ENCODE results near the gene COLGALT1. TPM values are rescaled to one million over a fixed set of nuclear protein-coding genes. Genes with fewer than 3 reads are reported as not detected.

The COLGALT1 gene
- polyA plus RNA-seq, 3 donors = 66.8 to 176 (median 68.8) TPM

- Mint-ChIP-seq H3K27me3 (ENCODE audit: low read depth in 3 of 3) (peaks cover 3 to 7% (median 6%) of the 10 kb centered on the region in 3 donors), H3K27ac (peak overlapping the region in 1 of 7 donors; percentile 26), H3K36me3 (no peaks in the 10 kb centered on the region), H3K4me1 (peaks cover 26% of the 10 kb centered on the region), H3K4me3 (peak overlapping the region; percentile 74 to 93), H3K9me3 (peaks cover 0 to 2% (median 0%) of the 10 kb centered on the region in 7 donors)
- Histone ChIP-seq H2AFZ (ENCODE audit: insufficient read depth, low read depth, low read length, poor library complexity, severe bottlenecking) (peak overlapping the region; percentile 76), H3K27me3 (ENCODE audit: control insufficient read depth in 2 of 2, insufficient read depth in 2 of 2, low read length in 2 of 2) (no peaks in the 10 kb centered on the region), H3K27ac (ENCODE audit: low read depth in 1 of 2, low read length in 2 of 2) (no peak overlapping the region), H3K36me3 (replicated peaks in 1 of 2; ENCODE audit: control insufficient read depth in 1 of 2, insufficient read depth in 2 of 2, low read length in 2 of 2) (no peaks in the 10 kb centered on the region), H3K4me1 (ENCODE audit: control insufficient read depth in 1 of 2, insufficient read depth in 2 of 2, low read length in 2 of 2) (peaks cover 15 to 23% of the 10 kb centered on the region in 2 donors), H3K9me3 (replicated peaks in 1 of 2; ENCODE audit: control insufficient read depth in 1 of 2, insufficient read depth in 1 of 2, low read length in 2 of 2) (no peaks in the 10 kb centered on the region), H4K20me1 (ENCODE audit: insufficient read depth, low read length) (no peaks in the 10 kb centered on the region), H3K79me2 (ENCODE audit: insufficient read depth, low read length) (no peaks in the 10 kb centered on the region), H3K4me2 (replicated peaks; ENCODE audit: extremely low read depth, low read length, poor library complexity, severe bottlenecking) (peak overlapping the region; percentile 85), H3K9ac (ENCODE audit: insufficient read depth, low read length, poor library complexity, severe bottlenecking) (peak overlapping the region; percentile 45), H3K4me3 (replicated peaks in 1 of 3; ENCODE audit: low read depth in 2 of 3, low read length in 3 of 3) (peak overlapping the region; percentile 33 to 74 (median 56))
- DNase-seq = peak in 1 of 3 donors; percentile 21
- TF ChIP-seq, protein P1, sequence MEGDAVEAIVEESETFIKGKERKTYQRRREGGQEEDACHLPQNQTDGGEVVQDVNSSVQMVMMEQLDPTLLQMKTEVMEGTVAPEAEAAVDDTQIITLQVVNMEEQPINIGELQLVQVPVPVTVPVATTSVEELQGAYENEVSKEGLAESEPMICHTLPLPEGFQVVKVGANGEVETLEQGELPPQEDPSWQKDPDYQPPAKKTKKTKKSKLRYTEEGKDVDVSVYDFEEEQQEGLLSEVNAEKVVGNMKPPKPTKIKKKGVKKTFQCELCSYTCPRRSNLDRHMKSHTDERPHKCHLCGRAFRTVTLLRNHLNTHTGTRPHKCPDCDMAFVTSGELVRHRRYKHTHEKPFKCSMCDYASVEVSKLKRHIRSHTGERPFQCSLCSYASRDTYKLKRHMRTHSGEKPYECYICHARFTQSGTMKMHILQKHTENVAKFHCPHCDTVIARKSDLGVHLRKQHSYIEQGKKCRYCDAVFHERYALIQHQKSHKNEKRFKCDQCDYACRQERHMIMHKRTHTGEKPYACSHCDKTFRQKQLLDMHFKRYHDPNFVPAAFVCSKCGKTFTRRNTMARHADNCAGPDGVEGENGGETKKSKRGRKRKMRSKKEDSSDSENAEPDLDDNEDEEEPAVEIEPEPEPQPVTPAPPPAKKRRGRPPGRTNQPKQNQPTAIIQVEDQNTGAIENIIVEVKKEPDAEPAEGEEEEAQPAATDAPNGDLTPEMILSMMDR (IDR thresholded peaks at IDR 0.05) = no peak
- intact Hi-C loops (cut with micrococcal nuclease) = loop anchor here in 1 of 2 donors (5.0 kb wide), 1 partner anchor 34 kb away; no protein-coding TSS in a partner anchor
- 4% methylated on average over 13 of the region's 13 CpGs for WGBS (ENCODE audit: insufficient coverage)
Measured at GRCh38 chr19:17538684-17539237, 16.7 kb upstream of the COLGALT1 start.

- H2AFZ ChIP-seq (ENCODE audit: insufficient read depth, low read depth, low read length, poor library complexity, severe bottlenecking) = peak overlapping the region; percentile 76
- H3K9me3 Mint-ChIP-seq = peaks cover 0 to 2% (median 0%) of the 10 kb centered on the region in 7 donors
- intact Hi-C loops (cut with micrococcal nuclease) = loop anchor here in 1 of 2 donors (5.0 kb wide), 1 partner anchor 33 kb away; no protein-coding TSS in a partner anchor
Measured at GRCh38 chr19:17539238-17540117, 16.0 kb upstream of the COLGALT1 start.

More at GRCh38 chr19:17539238-17540117, 16.0 kb upstream of the COLGALT1 start:
- H4K20me1 ChIP-seq (ENCODE audit: insufficient read depth, low read length) = no peaks in the 10 kb centered on the region
- peak; percentile 94 to 98 (median 97) for DNase-seq
- no peak overlapping the region for H3K27ac ChIP-seq (ENCODE audit: low read depth in 1 of 2, low read length in 2 of 2)
- peak overlapping the region; percentile 87 to 93 for H3K4me3 Mint-ChIP-seq
- TF ChIP-seq, protein P1 (IDR thresholded peaks at IDR 0.05) = peak; percentile 44
- peak overlapping the region in 4 of 7 donors; percentile 44 to 83 (median 48) for H3K27ac Mint-ChIP-seq
- no peaks in the 10 kb centered on the region for H3K36me3 ChIP-seq (replicated peaks in 1 of 2; ENCODE audit: control insufficient read depth in 1 of 2, insufficient read depth in 2 of 2, low read length in 2 of 2)
- H3K36me3 Mint-ChIP-seq = no peaks in the 10 kb centered on the region
- H3K4me2 ChIP-seq (replicated peaks; ENCODE audit: extremely low read depth, low read length, poor library complexity, severe bottlenecking) = peak overlapping the region; percentile 85
- peaks cover 3 to 8% (median 7%) of the 10 kb centered on the region in 3 donors for H3K27me3 Mint-ChIP-seq (ENCODE audit: low read depth in 3 of 3)
- H3K4me1 ChIP-seq (ENCODE audit: control insufficient read depth in 1 of 2, insufficient read depth in 2 of 2, low read length in 2 of 2) = peaks cover 16 to 25% of the 10 kb centered on the region in 2 donors
- H3K4me1 Mint-ChIP-seq = peaks cover 32% of the 10 kb centered on the region
- H3K9ac ChIP-seq (ENCODE audit: insufficient read depth, low read length, poor library complexity, severe bottlenecking) = peak overlapping the region; percentile 45
- H3K4me3 ChIP-seq (replicated peaks in 1 of 3; ENCODE audit: low read depth in 2 of 3, low read length in 3 of 3) = peak overlapping the region; percentile 33 to 74 (median 56)
- H3K79me2 ChIP-seq (ENCODE audit: insufficient read depth, low read length) = no peaks in the 10 kb centered on the region
- H3K27me3 ChIP-seq (ENCODE audit: control insufficient read depth in 2 of 2, insufficient read depth in 2 of 2, low read length in 2 of 2) = no peaks in the 10 kb centered on the region
- WGBS (ENCODE audit: insufficient coverage) = under 1% methylated on average over 75 of the region's 82 CpGs
- no peaks in the 10 kb centered on the region for H3K9me3 ChIP-seq (replicated peaks in 1 of 2; ENCODE audit: control insufficient read depth in 1 of 2, insufficient read depth in 1 of 2, low read length in 2 of 2)

Measured in CD14-positive monocyte (primary cell).